Adrenal gland (tissue), 12 donors: Measurements from ENCODE around the gene HAUS7. TPM values are rescaled to one million over a fixed set of nuclear protein-coding genes. Genes with fewer than 3 reads are reported as not detected.
A peak's percentile ranks its signal among the peaks of the same experiment; 100 is the strongest.

Source experiments
- DNase-seq, 7 donors: peaks; one replicate each; pipeline ENCODE4 v3.0.0-alpha.2; 2019 to 2020
- H3K27ac ChIP-seq, 5 donors: fragments of 200-600 bp; sonication (generic) in 4 of 5; 1 replicate in 3 of 5; 2 replicates in 2 of 5; pipeline versions ENCODE4 v1.5.1 to v1.8.0; 2016 to 2020; ENCODE audit warnings: mild to moderate bottlenecking in 1 of 5
- H3K27me3 ChIP-seq: fragments of 200-600 bp; 2 replicates; pipeline ENCODE4 v1.8.0; 2021
- H3K36me3 ChIP-seq, 2 donors: fragments of 200-600 bp; replicated peaks in 1 of 2; 1 replicate in 1 of 2; 2 replicates in 1 of 2; pipeline versions ENCODE4 v1.5.1 to v1.8.0; 2018 to 2022
- H3K4me1 ChIP-seq, 2 donors: fragments of 200-600 bp; replicated peaks in 1 of 2; 1 replicate in 1 of 2; 2 replicates in 1 of 2; pipeline versions ENCODE4 v1.5.1 to v1.8.0; 2018 to 2021
- H3K4me3 ChIP-seq, 4 donors: fragments of 200-600 bp; sonication (generic) in 3 of 4; one replicate each; pipeline ENCODE4 v1.5.1; 2016 to 2018
- H3K9me3 ChIP-seq, 3 donors: fragments of 200-600 bp; sonication (generic) in 1 of 3; replicated peaks in 1 of 3; 1 replicate in 2 of 3; 2 replicates in 1 of 3; pipeline versions ENCODE4 v1.5.1 to v1.8.0; 2016 to 2021
- CTCF ChIP-seq, 6 experiments: fragments of 450-650 bp in 4 of 6; fragments of 200-600 bp in 2 of 6; sonication (generic) in 1 of 6; IDR thresholded peaks; 1 replicate in 5 of 6; 2 replicates in 1 of 6; pipeline versions ENCODE4 v1.5.1 to v1.8.0; 2016 to 2021; ENCODE audit warnings: antibody characterized with exemption in 6 of 6, mild to moderate bottlenecking in 2 of 6, moderate library complexity in 1 of 6
- POLR2A ChIP-seq, 2 donors: fragments of 450-650 bp; IDR thresholded peaks; one replicate each; pipeline ENCODE4 v1.6.1; 2017; ENCODE audit warnings: antibody characterized with exemption in 2 of 2, mild to moderate bottlenecking in 2 of 2, moderate library complexity in 1 of 2
- WGBS, 4 donors: extraction: QIAGEN DNeasy Blood & Tissue Kit in 2 of 4; methylation state at CpG; one replicate each; pipeline versions ENCODE4 v1.1.5 to v1.1.7; 2013 to 2017; 5-methylcytosine and 5-hydroxymethylcytosine counted together
- intact Hi-C, 2 donors: fragments of 100-400 bp; cut with DNase I; formaldehyde crosslinking; loops; one replicate each; pipeline versions ENCODE4 v1.14.1 to v1.15.0; 2022 to 2023
- polyA plus RNA-seq, 3 donors: library from polyadenylated mRNA; stranded (reverse); fragments of 200-250 nt in 2 of 3; fragments of 350-450 nt in 1 of 3; fragmentation: Illumina TruSeq in 1 of 3; extraction: RNeasy Lipid Tissue Mini Kit (QIAGEN cat#74804) in 1 of 3; gene quantifications; one replicate each; pipeline ENCODE4 v1.2.3, GENCODE V29; 2013 to 2014
- total RNA-seq, 9 donors: library from RNA; depleted of rRNA in 4 of 9; stranded (reverse); fragments of >200 nt in 4 of 9; fragments of 120-200 nt in 1 of 9; fragmentation: NEBNext Ultra II Directional in 1 of 9; extraction: Animal tissue kit (Norgen Biotek cat#: 25700) in 1 of 9; gene quantifications; one replicate each; pipeline versions ENCODE4 v1.1.0 to v1.2.4, GENCODE V29; 2013 to 2023
- donor health status: healthy with polysubstance abuse.
- donor health status: Bipolar disorder and iron deficiency.
- donor health status: DM: yes; HTN: yes; CAD: no.
- donor health status: DM: no; HTN: no; CAD: no.
- donor health status: DM: no; HTN: no; CAD: no.
- donor health status: DM: yes; HTN: yes; CAD: no.

Gene HAUS7
- total and polyA plus RNA-seq, 12 donors = 7.3 to 111 (median 19.3) TPM

DNA sequence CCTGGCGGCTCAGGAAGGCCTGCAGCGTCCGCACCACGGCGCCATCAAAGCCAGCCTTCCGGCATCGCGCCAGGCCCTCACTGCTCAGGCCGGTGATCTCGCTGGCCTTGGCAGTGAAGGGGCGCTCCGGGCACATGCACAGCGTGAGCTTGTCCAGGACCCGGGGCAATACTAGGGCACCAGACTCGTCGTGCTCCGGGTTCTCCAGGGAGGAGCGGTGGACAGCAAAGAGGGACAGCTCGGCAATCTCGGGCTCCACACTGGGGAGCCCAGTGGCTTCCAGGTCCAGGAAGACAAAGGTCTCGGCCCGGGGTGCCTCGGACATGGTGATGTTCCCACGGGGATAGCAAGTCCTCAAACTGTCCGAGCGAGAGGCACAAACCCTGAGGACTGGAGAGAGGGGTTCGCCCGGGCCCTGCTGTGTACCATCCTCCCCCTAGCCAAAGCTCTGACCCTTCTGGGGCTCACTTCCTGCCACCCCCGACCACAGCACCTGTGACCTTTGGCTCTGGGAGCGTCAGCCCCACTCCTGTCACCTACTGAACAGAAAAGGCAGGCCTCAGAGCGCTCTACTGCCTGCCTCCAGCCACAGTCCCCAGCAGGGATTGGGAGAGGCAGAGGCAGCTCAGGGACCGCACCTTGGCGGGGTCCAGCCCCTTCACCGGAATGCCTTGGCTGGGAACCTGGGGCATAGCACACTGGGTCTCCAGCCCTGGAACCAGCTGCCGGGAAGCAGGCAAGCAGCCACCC is 25.1 kb downstream of the HAUS7 start:
- DNase-seq = no peak
- H3K9me3 ChIP-seq = no peaks in the 10 kb centered on the region
- TF ChIP-seq CTCF (IDR thresholded peaks at IDR 0.05) (no peak), POLR2A (IDR thresholded peaks at IDR 0.05) (no peak)
- intact Hi-C loops = no loop called here
- H3K4me3 ChIP-seq = no peak overlapping the region
- no peak overlapping the region for H3K27ac ChIP-seq
- no peaks in the 10 kb centered on the region for H3K4me1 ChIP-seq
- H3K27me3 ChIP-seq = peaks cover 4% of the 10 kb centered on the region
- no peaks in the 10 kb centered on the region for H3K36me3 ChIP-seq
- 83 to 94% (median 89%) methylated on average over 5 to 35 of the region's 35 CpGs for WGBS, 4 donors

DNA sequence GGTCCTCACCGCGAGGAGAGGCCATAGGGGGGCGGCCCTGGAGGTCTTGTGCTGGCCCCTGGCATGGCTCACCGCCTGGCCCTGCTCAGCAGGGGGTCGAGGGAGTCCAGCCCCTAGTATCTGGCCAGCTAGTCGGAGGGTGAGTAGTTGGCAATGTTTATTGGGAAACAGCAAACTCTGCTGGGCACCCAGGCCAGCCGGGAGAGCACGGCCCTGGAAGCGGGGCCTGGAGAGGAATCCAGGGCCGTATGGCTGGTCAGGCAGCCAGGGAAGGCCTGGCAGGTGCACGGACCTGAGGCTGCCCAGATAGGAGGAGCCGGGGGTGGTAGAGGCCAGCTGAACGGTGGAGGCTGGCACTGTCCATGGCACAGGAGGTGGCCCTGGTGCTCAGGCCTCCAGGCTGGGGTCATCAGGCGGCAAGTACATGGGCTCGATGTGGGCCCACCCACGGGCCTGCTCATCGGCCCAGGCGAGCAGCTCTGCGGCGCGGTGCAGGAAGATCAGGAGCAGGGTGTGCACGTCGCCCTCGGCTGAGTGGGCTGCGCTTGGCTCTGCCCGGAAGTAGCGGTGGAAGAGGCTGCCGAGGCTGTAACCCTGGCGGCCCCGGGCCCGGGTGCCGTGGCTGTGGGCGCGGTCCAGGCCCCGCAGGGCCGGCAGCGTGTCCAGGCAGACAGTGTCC is 25.9 kb downstream of the HAUS7 start:
- WGBS, 4 donors = 90 to 92% (median 91%) methylated on average over 12 to 37 of the region's 37 CpGs
- DNase-seq = no peak
- intact Hi-C loops = no loop called here

DNA sequence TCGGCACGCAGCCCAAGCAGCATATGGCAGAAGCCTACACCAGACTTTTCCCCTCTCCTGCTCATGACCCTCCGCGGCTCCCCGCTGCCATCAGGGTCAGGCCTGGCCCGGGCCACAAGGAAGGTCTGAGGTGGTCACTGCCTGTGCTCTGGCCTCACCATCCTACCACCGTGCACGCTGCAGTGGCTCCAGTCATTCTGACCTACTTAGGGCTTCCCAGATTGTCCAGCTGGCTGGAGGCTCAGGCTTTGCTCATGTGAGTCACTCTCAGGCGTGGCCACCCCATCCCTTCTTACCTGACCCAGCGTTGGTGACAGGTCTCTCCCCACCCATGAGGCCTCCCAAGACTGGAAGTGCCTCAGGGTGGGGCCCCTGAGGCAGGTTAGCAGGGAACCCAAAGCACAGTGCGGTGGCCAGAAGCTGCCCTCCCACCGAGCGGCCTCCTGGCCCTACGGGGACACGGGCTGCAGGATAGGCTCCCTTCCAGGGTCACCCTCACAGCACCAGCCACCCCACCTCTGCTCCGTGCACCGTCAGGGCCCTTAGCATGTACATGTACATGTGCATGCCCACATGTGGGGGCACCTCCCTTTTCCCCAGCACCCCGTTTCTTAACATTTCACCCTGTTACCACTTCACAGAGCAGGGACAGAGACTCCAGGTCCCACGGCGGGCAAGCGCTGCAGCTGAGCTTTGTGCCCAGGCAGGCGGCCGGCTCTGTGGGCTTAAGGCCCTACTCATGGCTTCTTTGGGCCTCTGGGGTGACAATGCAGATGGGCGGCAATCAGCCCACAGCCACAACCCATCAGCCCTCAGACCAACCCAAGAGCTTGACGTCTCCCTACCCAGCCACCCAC is 26.7 kb downstream of the HAUS7 start:
- no peaks in the 10 kb centered on the region for H3K4me1 ChIP-seq
- H3K27ac ChIP-seq = no peak overlapping the region
- intact Hi-C loops = no loop called here
- TF ChIP-seq CTCF (IDR thresholded peaks at IDR 0.05) = no peak
- TF ChIP-seq POLR2A (IDR thresholded peaks at IDR 0.05) = no peak
- no peaks in the 10 kb centered on the region for H3K9me3 ChIP-seq
- no peaks in the 10 kb centered on the region for H3K36me3 ChIP-seq
- DNase-seq = peak in 1 of 7 donors; percentile 26
- 58 to 86% (median 83%) methylated on average over 2 to 25 of the region's 25 CpGs for WGBS, 4 donors
- peaks cover 4% of the 10 kb centered on the region for H3K27me3 ChIP-seq
- H3K4me3 ChIP-seq = no peak overlapping the region

More for the DNA sequence above, 25.9 kb downstream of the HAUS7 start:
- no peak for TF ChIP-seq CTCF (IDR thresholded peaks at IDR 0.05)
- no peak for TF ChIP-seq POLR2A (IDR thresholded peaks at IDR 0.05)
- Histone ChIP-seq H3K4me1 (no peaks in the 10 kb centered on the region), H3K36me3 (no peaks in the 10 kb centered on the region), H3K27ac (no peak overlapping the region), H3K4me3 (no peak overlapping the region), H3K9me3 (no peaks in the 10 kb centered on the region), H3K27me3 (peaks cover 4% of the 10 kb centered on the region)

- no peak overlapping the region for H3K4me3 ChIP-seq
- H3K36me3 ChIP-seq = no peaks in the 10 kb centered on the region
- WGBS, 4 donors = 72 to 96% (median 84%) methylated on average over 3 to 5 of the region's 5 CpGs
- intact Hi-C loops = no loop called here
- H3K27ac ChIP-seq = no peak overlapping the region
- no peaks in the 10 kb centered on the region for H3K4me1 ChIP-seq
- no peak for TF ChIP-seq CTCF (IDR thresholded peaks at IDR 0.05)
- TF ChIP-seq POLR2A (IDR thresholded peaks at IDR 0.05) = no peak
- DNase-seq = no peak
- H3K27me3 ChIP-seq = peaks cover 4% of the 10 kb centered on the region
- no peaks in the 10 kb centered on the region for H3K9me3 ChIP-seq
Measured at GRCh38 chrX:153442463-153442862, 27.9 kb downstream of the HAUS7 start.
